NCI-H146 treated with DMSO at 0.1 percent for 48 hours (cell line): Measurements from ENCODE around the gene GMCL2.

ENCODE experiments used
- DNase-seq: peaks from one replicate; lab custom pipeline; 2025; ENCODE audit not compliant: unreplicated experiment; lab: John Stamatoyannopoulos, UW

Gene GMCL2

DNA sequence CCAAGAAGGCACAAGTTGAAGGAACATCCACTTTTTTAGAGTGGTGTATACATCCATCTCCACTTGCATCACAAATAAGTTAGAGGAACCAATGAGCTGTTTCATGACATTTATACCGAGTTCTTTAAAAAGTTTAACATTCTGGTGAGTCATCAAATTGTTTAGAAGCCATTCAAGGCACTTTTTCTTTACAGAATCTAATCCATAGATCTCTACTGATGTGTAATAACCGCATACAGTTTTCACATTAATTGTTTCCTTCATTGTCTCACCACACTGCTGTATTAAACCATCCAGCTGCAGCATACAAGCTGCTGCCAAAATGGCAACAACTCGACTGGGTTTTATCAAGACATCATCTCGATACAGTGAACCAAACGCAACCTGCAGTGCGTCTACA is 744 bp downstream of the GMCL2 start:
- no peak for DNase-seq

DNA sequence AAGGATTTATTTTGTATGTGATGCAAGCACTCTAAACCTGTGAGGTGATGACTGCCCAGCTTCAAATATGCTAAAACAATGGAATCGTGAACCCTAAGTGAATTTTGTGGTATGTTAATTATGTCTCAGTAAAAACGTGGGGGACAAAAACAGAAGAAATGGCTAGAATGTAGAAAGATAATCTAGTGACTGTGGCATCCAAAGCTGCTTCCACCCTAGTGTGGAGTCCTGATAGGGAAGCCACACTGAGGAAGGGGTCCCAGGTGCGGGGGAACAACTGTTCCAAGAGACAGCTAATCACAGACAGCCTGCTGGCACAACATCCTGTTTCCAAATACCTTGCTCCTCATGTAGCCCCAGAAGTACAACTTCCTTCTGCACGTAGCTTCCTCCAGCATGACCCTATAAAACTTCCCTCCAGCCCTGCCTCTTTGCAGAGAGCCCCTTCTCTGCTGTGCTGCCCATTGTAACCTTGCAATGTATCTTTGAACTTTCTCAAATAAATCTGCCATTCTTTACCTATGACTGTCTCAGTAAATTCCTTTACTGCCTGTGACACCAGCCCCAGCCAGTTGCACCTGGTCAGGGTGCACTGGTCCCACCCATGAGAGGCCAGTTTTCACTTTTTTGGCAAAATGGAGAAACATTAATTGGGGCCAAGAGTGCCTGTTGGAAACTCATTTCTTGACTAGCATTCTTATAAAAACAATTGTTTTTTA is 4.9 kb downstream of the GMCL2 start:
- no peak for DNase-seq

DNA sequence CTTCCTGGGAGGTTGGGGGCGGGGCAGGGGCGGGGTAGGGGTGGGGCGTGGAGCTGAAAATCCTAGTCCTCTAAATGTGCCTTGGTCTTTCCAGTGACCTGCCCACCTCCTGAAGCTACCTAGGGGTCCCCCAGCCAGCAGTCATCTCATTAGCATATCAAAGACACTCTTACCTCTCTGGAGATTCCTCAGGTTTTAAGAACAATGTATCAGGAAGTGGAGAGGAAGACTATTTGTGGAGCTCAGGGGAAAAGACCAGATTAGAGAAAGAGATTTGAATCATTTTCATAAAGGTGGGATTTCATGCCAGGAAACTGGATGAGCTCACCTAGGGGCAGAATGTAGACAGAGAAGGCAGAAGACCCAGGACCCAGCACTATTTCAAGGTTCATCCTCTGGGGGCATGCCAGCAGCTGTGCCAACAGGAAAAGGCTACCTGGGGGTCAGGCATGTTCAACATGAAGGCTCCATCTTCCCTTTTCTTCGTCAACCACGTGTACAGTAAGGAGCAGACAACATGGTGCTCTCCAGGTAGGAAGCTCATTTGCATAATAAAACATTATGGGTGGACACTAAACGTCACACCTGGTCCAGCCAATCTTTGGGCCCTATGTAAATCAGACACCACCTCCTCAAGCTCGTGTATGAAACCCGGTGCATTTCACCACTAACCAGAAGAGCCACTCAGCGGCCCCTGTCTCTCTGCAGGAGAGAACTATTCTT is 6.9 kb downstream of the GMCL2 start:
- peak; percentile 9 for DNase-seq

DNA sequence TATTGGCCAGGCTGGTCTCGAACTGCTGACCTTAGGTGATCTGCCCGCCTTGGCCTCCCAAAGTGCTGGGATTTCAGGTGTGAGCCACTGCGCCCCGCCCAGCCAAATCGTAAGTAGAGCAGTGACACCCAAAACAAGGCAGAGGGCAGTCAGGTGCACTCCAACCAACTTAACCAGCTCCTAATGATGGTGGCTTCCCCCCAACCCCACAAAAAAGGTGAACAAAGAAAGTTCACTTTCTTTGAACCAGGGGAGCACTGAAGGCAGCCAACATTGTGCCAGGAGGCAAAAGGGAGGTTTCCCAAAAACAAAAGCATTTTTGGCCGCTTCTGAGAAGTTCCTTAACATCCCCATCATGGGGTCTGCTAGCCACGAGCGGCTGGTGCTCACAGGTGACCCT is 9.6 kb downstream of the GMCL2 start:
- no peak for DNase-seq

DNA sequence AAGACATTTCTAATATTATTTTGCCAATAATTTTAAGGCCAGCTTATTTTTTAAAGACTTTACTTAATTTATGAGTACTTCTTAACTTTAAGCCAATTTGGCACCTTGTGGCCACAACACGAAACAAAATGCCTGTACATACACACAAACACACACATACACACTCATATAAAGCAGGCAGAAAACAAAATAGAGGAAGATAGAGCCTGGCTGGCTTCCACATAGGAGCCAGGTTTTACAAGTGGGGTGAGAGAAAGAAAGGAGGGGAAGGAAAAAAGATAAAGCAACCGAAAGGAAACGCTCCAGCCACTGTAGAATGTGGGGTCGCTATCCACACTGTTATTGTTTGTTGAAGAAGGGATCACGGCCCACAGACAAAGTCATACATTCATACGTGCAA is 10.4 kb downstream of the GMCL2 start:
- DNase-seq, result no peak

DNA sequence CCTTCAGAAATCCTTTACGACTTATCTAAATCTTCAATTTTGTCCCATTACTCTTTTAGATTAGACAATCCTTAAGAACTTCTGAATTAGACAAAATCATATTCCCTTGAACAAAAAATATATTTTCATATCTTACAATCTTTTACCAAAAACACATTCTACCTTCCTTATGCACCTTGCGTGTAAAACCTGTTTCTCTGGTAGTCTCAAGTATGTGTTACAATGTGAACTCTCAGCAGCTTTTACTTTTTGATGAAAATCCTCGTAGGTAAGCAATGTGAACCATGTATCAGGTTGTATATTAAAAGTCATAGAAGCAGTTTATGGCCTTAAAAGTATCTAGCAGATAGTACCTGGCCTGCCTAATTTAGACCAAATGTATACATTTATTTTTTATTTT is 12.7 kb downstream of the GMCL2 start:
- DNase-seq, result no peak

DNA sequence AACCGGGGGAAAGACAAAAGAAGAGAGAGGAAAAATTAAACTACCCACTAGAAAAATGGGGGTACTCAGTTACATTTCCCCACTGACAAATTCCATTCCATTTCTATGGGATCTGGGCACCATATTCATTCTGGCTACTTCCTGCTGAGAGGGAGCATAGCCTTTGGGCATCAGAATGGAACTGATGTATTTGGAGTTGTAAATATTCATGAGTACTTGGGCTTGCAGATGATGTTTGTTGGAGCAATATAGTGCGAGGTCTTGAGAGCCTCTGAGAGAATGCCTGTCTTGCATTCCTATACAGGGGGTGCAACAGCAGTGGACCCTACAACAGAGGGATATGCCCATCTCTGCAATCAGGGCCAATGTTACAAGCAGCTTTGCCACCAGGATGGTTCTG is 16.7 kb downstream of the GMCL2 start:
- no peak for DNase-seq

DNA sequence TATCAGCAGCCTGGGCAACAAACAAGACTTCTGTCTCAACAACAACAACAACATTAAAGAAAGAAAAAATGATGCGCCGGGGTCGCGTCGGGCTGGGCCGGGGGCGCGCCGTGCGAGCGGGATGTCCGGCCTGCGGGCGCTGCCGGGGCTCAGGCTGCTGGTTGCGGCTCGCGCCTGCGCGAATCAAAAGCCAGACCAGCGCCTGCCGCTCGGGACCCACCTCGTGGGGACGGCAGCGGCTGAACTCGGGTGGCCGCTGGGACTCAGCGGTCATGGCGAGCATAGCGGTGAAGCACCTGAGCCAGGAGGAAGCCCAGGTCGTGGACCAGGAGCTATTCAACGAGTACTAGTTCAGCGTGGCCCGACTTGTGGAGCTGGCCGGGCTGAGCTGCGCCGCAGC is 21.6 kb downstream of the GMCL2 start:
- no peak for DNase-seq

DNA sequence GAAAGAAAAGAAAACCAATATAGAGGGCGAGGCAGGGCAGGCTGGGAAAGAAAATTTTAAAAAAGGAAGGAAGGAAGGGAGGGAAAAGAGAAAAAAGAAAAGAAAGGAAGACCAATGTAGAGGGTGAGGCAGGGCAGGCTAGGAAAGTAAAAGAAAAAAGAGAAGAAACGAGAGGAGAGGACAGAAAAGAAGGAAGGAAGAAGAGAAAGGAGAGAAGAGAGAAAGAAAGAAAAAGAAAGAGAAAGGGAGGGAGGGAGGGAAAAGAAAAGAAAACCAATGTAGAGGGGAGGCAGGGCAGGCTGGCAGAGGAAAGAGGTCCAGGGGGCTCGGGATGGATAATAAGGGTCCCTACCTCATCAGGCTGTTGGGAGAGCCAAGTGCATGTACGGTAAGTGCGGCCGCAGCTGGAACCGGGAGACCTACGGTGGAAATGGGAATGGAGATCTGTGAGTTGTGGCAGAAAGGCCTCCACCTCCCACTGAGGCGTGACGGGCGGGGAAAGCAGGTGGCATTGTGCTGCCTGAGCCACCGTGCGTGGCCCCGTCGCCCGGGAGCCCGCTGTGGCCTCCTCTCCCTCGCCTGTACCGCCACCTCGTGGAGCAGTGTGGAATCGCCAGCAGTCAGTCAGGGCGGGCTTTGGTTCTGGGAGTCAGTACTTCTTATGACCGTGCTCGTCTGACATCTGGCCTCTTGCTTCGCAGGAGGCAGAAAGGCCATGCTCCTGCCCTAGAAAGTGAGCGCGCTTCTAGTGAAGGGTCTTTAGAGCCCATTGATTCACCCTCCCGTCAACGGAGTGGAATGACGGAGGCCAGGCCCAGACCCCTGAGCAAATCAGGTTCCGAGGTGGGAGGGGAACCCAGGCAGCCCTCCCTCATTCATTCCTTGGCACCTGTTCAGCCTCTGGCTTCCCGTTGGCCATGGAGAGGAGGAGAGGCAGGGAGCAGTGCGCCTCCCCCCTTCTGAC is 23.1 kb downstream of the GMCL2 start:
- DNase-seq, result peak; percentile 65

DNA sequence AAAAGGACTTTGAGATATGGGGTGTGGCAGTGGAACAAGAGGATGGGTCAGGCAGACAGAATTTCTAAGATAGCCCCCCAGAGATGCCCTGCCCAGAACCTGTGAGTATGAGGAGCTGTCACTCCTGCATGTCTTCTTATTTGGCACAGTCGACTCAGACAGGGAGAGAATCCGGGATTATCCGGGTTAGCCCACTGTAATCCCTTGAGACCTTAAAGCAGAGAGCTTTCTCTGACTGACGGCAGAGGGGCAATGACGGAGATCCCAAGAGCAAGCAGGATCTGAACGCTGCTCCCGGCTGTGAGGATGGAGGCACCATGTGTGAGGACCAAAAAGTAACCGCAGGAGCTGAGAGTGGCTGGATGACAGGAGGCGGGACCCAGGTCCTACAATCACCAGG is 24.7 kb downstream of the GMCL2 start:
- no peak for DNase-seq

DNA sequence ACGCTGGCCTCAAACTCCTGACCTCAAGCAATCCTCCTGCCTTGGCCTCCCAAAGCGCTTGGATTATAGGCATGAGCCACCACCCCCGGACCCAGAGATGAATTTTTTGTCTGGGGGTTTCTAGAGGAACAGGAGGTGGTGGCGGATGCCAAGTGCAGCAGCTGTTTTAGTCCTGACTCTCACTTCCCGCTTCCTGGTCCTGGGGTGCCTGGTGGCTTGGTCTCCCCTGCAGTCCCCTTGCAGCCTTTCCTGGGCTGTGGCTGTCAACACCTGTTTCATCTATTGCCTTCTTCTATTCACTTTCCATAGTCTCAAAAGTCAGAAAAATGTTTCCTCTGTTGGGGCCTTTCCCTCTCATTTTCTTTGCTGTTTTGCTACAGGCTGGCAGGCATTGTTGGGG is 27.0 kb downstream of the GMCL2 start:
- no peak for DNase-seq

DNA sequence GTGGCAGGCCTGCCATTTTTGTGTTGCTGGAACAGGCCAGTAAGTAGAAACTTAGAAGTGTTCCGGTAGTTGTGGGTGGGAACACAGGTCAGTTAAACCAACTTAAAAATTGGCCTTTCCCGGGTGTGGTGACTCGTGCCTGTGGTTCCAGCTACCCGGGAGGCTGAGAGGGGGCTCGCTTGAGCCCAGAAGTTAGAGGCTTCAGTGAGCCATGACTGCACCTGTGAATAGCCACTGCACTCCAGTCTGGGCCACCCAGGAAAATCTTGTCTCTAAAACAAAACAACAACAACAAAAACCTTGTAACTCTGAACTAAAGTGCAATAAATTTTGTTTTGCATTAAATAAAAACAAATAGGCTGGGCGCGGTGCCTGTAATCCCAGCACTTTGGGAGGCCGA is 32.1 kb downstream of the GMCL2 start:
- DNase-seq, result no peak

DNA sequence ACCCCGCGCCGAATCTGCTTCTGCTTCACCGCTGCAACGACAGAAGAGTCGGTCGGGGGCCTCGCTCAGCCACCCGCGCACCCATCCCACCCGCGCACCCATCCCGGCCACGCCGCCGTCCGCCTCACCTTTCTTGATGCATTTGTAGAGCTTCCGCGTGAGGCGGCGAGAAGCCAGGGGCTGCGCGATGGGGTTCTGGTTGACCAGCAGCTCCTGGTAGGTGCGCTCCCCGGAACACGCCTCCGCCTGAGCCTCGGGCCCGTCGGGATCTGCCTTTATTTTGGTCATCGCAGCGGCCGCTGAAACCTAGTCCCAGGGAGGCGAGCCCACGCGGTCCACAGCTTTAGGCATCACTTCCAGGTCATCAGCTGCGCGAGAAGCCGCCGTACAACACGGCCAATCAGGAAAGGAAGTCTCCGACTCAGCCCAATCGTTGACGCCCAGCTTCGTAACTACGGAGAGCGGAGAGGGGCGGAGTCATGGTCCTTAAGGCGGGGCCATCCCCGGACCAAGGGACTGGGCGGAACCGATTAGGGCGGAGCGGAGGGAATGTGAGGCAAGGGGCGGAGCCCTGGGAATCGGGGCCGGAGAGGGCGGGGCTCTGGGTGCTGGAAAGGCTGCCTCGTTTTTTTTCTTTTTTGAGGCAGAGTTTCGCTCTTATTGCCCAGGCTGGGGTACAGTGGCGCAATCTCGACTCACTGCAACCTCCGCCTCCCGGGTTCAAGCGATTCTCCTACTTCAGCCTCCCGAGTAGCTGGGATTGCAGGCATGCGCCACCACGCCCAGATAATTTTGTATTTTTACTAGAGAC is 33.4 kb downstream of the GMCL2 start, which contains the start of gene NHP2:
TSS of gene NHP2 (minus strand) at position 356 of the 811 bp plus-strand sequence. CDS start at position 288, 68 bp downstream.
- peak; percentile 83 for DNase-seq

DNA sequence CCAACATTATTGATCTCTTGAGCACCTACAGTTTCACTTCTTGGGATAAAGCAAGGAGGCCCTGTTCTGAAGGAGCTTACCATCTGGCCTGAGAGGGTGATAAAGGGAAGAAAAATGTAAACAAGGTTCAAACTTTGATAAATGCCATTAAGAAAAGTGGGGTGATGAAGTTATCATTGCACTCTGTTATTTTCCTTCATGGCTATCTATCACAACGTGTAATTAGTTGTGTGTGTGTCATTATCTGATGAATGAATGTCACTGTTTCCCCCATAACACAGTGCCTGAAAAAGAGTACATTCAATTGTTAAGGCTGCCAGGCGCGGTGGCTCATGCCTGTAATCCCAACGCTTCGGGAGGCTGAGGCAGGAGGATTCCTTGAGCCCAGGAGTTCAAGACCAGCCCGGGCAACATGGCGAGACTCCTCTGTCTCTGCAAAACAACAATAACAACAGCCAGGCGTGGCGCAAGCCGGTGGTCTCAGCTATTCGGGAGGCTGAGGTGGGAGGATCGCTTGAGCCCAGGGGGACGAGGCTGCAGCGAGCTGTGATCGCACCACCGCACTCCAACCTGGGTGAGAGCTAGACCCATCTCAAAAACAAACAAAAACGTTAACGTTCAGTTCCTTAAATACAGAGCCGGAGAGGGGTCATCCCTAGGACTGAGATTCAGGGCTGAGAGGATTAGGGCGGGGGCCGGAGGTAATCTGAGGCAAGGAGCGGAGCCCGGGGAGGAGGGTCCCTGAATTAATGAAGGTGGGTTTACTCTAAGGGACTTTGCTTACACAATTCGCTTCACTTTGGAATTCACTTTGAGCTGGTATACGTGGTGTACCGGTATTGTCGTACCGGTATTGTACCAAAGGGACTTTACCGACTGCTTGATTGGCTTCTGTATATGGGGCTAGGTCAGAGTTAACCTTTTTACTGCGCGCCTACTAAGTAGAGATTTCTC is 34.4 kb downstream of the GMCL2 start:
- DNase-seq, result no peak

DNA sequence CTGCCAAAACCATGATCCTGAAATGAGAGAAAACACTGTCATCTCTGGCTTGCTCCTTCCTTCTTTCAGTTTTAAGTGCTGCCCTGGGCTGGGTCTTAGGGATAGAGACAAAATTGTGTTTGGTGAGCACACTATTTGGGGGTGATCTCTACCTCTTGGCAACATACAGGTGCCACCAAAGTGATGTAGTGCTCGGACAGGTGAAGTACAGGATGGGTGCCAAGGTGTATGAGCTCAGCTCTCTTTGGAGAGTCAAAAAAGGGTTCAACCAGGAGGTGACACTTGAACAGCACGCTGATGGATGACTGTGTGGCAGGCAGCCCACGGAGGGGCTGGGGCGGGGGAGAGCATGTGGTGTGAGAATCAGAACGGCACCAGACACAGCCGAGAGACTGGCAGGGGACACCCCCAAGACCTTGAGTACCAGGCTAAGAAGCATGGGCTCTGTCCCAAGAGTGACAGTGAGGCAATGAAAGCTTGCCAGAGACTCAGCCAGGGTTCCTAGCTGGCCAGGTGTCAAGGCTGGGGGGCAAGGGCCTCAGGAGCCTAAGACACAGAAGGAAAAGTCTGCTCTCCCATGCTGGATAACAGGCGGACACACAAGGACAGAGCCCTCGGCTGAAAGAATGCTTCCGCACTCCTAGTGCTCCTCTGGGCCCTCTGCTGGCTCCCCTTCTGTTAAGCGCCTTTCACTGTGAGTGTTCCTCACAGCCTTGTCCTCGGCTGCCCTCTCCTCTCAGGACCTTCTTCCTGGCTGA is 36.0 kb downstream of the GMCL2 start:
- no peak for DNase-seq

DNA sequence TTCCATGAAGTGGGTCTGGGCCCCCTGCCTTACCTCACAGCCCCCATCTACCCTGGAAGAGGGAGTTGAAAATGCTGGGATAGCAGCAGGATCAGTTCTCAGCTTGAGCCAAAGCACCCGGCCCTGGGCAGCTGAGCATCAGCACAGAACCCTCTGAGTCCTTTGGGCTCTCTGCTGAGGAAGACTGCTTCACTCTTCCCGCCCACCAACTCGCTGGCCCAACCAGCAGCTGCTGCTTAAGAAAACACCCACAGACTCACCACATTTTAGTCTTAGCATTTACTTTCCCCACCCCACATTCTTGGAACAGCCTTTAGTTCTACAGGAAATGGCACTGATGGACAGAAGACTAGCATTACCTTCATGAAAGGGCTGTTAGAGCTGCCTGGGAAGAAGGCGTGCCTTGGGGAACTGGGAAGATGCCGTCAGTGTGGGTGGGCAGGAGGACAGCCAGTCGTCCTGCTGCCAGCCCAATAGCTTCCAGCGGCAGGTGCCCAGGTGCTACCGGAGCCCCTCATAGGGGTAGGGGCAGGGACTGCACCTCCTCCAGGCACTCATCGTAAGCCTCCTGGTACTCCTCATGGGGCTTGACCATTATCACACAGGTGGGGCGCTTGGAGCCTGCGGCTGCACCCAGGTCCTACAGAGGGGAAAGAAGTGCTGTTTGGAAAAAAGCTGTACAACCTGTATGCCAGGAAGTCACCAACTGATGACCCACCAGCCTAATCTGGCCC is 37.8 kb downstream of the GMCL2 start:
- DNase-seq, result no peak

DNA sequence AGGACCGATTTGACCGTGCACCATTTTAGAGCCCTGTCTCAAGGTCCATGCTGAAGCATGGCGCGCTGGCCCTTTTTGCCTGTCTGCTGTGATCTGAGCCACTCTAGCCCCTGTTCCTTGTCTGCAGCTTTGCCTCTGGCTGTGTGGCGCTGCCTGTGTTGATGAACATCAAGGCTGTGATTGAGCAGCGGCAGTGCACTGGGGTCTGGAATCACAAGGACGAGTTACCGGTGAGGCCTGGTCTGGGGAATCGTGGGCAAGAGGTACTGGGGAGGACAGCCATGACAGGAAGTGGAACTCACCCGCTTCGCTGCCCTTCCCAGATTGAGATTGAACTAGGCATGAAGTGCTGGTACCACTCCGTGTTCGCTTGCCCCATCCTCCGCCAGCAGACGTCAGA is 39.8 kb downstream of the GMCL2 start:
- DNase-seq, result no peak
